ENCODE results near the gene CCDC136.
A peak's percentile ranks its signal among the peaks of the same experiment; 100 is the strongest.

Gene CCDC136

DNA sequence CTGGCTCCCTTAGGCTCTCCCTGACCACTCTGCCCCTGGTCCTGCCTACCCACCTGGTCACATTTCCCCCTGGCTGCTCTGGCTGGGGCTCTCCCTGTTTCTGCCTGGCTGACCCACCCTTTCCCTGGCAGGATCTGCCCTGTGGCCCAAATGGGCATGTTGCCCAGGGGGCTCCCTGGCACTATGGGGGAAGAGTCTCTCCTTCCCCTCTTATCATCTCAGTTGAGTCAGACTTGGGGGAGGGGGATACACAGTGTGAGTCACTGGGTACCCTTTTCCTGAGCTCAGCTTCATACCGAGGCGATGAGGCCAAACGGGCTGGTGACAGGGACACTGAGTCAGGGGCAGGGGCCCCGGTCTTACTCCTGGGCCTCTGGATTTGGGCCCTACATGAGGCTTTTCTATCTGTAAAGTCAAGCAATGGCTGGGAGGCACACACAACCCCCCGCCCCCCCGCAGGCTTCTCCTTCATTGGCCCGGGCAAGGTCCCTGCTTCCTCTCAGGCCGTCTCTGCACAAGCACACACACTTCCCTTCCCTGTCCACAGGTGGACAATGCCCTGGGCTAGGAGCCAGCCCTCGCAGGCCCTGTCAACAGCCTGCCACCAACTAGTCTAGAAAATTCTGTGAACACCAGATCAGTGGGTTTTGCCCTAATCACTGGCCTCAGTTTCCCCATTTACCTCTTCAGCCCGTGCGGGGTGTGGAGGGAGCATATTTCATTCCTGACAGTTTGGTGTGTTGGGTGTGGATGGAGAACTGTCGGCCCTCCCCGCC, 37.8 kb downstream of the CCDC136 start:
- Histone ChIP-seq H3K36me3 (ENCODE audit: control insufficient read depth, insufficient read depth, low read length) (no peaks in the 10 kb centered on the region), H3K27me3 (ENCODE audit: control insufficient read depth, insufficient read depth, low read length) (peaks cover 15% of the 10 kb centered on the region), H3K4me3 (ENCODE audit: low read depth, low read length) (peak overlapping the region; percentile 35), H3K4me1 (ENCODE audit: control insufficient read depth, insufficient read depth, low read length) (peaks cover 5% of the 10 kb centered on the region), H3K9me3 (ENCODE audit: control insufficient read depth, insufficient read depth, low read length) (no peaks in the 10 kb centered on the region), H3K9ac (ENCODE audit: low read depth, low read length) (no peak overlapping the region)

DNA sequence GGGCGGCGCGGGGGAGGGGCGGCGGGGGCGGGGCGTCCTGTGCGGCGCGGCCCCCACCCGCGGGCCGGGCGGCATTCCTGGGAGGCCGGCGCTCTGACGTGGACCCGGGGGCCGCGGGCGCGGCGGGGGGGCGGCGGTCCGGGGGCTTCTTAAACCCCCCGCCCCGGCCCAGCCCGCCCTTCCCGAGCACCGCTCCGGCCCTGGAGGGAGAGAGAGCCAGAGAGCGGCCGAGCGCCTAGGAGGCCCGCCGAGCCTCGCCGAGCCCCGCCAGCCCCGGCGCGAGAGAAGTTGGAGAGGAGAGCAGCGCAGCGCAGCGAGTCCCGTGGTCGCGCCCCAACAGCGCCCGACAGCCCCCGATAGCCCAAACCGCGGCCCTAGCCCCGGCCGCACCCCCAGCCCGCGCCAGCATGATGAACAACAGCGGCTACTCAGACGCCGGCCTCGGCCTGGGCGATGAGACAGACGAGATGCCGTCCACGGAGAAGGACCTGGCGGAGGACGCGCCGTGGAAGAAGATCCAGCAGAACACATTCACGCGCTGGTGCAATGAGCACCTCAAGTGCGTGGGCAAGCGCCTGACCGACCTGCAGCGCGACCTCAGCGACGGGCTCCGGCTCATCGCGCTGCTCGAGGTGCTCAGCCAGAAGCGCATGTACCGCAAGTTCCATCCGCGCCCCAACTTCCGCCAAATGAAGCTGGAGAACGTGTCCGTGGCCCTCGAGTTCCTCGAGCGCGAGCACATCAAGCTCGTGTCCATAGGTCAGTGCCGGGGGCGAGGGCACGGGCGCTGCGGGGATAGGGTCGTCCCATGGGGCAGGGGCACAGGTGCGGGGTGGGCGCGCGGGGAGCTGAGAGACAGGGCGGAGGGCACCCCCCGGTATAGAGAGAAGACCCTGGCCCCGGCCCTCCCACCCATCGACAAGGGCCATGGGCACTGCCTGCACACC, 38.7 kb downstream of the CCDC136 start, which contains the start of gene FLNC:
Gene FLNC, plus strand, starts transcription at position 176 of the 947 bp plus-strand sequence. Its CDS starts 232 bp downstream, at position 408.
- H3K27me3 ChIP-seq (ENCODE audit: control insufficient read depth, insufficient read depth, low read length), result peaks cover 15% of the 10 kb centered on the region
- peak within 1 kb of the TSS; percentile 65 for H3K9ac ChIP-seq (ENCODE audit: low read depth, low read length)
- no peaks in the 10 kb centered on the region for H3K9me3 ChIP-seq (ENCODE audit: control insufficient read depth, insufficient read depth, low read length)
- H3K4me1 ChIP-seq (ENCODE audit: control insufficient read depth, insufficient read depth, low read length), result peaks cover 5% of the 10 kb centered on the region
- no peaks in the 10 kb centered on the region for H3K36me3 ChIP-seq (ENCODE audit: control insufficient read depth, insufficient read depth, low read length)
- H3K4me3 ChIP-seq (ENCODE audit: low read depth, low read length), result peak within 1 kb of the TSS; percentile 63

DNA sequence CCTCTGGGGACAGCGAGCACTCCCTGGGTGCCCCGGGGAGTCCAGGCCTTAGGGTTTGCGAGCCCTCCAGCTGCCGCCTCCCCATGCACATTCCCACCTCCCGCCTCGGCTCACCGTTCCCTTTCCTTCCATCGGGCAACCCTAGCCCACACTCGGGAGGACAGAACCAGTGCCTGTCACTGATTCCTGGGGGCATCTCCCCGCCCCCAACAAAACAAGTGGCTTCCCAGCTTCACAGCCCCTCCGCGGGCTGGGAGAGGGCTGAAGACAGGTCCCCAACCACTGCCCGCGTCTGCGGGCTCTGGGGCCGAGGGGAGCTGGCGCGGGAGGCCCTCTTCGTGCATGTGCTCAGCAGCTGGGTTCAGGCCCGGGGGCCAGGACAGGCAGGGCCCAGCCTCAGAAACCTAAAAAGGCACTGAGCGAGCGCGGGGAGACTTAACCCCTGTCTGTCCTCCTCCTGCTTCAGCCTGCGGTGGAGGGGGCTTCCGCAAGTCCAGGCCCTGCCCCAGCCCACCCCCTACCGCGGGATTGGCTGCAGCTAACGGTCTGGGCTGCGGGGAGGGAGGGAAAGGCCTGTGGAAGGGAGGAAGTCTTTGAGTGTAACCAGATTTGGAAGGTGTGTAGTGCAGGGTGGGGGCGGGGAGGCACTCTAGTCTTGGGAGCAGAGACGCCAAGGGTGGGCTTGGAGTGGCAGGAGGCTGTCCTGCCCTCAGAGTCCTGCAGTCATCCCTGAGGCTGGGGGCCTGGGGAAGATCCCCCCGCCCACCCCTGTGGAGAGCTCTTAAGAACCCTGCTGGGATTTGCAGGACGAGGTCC, 39.6 kb downstream of the CCDC136 start:
- Histone ChIP-seq H3K27me3 (ENCODE audit: control insufficient read depth, insufficient read depth, low read length) (peaks cover 15% of the 10 kb centered on the region), H3K4me3 (ENCODE audit: low read depth, low read length) (peak overlapping the region; percentile 63), H3K9me3 (ENCODE audit: control insufficient read depth, insufficient read depth, low read length) (no peaks in the 10 kb centered on the region), H3K36me3 (ENCODE audit: control insufficient read depth, insufficient read depth, low read length) (peaks cover 4% of the 10 kb centered on the region), H3K9ac (ENCODE audit: low read depth, low read length) (peak overlapping the region; percentile 65), H3K4me1 (ENCODE audit: control insufficient read depth, insufficient read depth, low read length) (peaks cover 5% of the 10 kb centered on the region)

DNA sequence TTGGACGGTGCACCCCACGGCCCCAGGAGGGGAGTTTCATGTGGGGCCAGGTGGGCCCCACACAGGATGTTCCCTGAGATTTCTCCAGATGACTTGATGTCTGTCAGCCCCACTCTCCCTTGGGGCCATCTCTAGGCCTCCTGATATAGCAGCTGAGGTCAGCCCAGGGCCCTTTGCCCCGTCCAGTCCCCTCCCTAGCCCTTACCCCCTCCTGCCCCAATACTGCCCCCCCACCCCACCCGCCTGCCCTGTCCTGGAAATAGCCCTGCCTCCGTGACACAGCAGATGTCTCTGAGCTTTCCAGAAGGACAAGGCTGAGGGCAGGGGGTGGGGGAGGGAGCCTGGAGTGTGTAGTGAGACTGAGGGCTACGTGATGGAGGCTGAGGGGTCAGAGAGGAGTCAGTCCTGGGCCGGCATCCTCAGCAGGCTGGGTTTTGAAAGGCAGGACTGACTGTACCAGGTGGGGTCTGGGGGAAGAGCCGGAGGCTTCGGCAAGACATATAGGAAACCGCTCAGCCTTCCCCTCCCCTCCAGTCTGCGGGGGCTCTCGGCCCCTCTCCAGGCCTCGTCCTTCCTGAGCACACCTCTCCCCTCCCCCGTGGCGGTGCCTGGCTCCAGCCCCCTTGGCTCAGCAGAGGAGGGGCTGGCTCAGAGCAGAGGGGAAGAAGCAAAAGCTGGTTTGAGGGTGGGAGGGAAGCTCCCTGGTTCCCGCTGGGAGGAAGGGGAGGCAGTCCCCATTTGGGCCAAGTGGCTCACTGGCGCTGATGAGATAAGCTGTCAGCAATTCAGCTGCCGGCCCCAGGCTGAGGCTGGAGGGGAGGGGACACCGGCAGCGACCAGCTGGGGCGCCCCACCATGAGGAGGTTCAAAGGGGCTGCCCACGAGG, 40.5 kb downstream of the CCDC136 start:
- H3K4me3 ChIP-seq (ENCODE audit: low read depth, low read length), result peak overlapping the region; percentile 63
- no peak overlapping the region for H3K9ac ChIP-seq (ENCODE audit: low read depth, low read length)
- H3K4me1 ChIP-seq (ENCODE audit: control insufficient read depth, insufficient read depth, low read length), result peaks cover 5% of the 10 kb centered on the region
- H3K9me3 ChIP-seq (ENCODE audit: control insufficient read depth, insufficient read depth, low read length), result no peaks in the 10 kb centered on the region
- peaks cover 15% of the 10 kb centered on the region for H3K27me3 ChIP-seq (ENCODE audit: control insufficient read depth, insufficient read depth, low read length)
- peaks cover 5% of the 10 kb centered on the region for H3K36me3 ChIP-seq (ENCODE audit: control insufficient read depth, insufficient read depth, low read length)

DNA sequence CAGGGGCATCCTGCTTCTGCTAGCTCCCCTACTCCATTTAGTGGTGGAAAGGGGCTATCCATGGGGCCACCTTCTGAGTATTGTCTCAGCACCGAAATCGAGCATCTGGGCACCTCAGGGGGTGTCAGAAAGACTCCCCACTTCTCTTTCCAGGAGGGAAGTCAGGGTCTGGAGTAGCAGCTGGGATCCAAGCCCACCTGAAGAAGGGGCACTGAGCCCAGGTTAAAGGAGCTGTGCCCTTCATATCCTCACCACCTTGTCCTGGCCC, 41.0 kb downstream of the CCDC136 start:
- H3K4me3 ChIP-seq (ENCODE audit: low read depth, low read length), result peak overlapping the region; percentile 63

DNA sequence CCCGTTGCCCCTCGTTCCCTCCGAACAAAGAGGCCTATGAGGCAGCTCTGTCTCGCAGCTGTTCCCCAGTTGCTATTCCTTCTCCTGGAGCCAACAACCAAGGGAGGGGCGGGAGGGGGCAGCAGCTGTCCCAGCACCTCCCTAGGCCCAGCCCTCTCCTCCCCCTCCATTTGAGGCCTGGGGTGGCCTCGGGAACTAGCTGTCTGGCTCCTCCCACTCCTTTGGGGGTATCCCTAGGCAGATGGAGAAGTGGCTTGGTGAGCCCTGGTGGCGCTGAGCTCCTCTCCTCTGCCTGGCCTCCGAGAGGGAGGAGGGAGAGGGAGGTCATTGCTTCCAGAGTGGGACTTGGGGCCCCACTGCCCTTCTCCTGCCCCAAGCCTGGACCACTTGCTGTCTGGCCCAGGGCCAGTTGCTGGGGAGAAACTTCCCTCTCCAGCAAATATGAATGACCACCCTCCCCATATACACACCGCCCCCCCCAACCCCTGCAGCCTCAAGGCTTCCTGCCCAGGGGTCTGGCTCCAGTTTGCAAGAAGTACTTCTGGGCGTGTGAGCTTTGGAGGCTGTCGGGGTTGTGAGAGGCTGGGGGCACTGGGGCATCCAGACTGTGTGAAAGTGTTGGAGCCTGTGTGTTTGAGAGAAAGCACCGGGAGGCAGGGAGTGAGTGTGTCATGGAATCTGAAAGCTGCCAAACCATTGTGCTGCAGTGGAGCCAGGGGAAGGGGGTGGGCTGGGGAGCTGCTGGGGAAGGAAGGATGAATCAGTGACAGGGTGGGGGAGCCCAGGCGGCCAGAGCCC, 41.6 kb downstream of the CCDC136 start:
- Histone ChIP-seq H3K4me1 (ENCODE audit: control insufficient read depth, insufficient read depth, low read length) (peaks cover 4% of the 10 kb centered on the region), H3K27me3 (ENCODE audit: control insufficient read depth, insufficient read depth, low read length) (peaks cover 15% of the 10 kb centered on the region), H3K9me3 (ENCODE audit: control insufficient read depth, insufficient read depth, low read length) (no peaks in the 10 kb centered on the region), H3K9ac (ENCODE audit: low read depth, low read length) (no peak overlapping the region), H3K4me3 (ENCODE audit: low read depth, low read length) (peak overlapping the region; percentile 63), H3K36me3 (ENCODE audit: control insufficient read depth, insufficient read depth, low read length) (peaks cover 11% of the 10 kb centered on the region)

More for the DNA sequence above, 41.0 kb downstream of the CCDC136 start:
- peaks cover 15% of the 10 kb centered on the region for H3K27me3 ChIP-seq (ENCODE audit: control insufficient read depth, insufficient read depth, low read length)
- no peaks in the 10 kb centered on the region for H3K9me3 ChIP-seq (ENCODE audit: control insufficient read depth, insufficient read depth, low read length)
- H3K9ac ChIP-seq (ENCODE audit: low read depth, low read length), result no peak overlapping the region
- H3K4me1 ChIP-seq (ENCODE audit: control insufficient read depth, insufficient read depth, low read length), result peaks cover 5% of the 10 kb centered on the region
- peaks cover 9% of the 10 kb centered on the region for H3K36me3 ChIP-seq (ENCODE audit: control insufficient read depth, insufficient read depth, low read length)

DNA sequence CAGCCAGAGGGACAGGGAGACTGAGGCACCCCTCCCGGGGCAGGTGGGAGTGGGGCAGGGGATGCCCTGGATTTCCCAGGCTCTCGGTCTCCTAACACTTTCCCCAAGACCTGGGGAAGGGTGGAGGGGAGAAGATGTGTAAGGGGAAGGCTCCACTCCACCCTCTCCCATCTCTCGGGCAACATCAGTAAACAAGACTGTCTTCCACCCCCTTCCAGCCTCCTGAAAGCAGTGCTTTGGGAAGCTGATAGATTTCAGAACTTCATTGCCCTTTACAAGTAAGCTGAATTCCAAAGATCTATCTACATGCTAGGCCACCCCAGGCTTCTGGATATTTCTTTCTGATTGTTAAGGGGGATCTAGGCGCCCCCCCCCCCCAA, 42.2 kb downstream of the CCDC136 start:
- no peaks in the 10 kb centered on the region for H3K9me3 ChIP-seq (ENCODE audit: control insufficient read depth, insufficient read depth, low read length)
- peaks cover 3% of the 10 kb centered on the region for H3K4me1 ChIP-seq (ENCODE audit: control insufficient read depth, insufficient read depth, low read length)
- no peak overlapping the region for H3K9ac ChIP-seq (ENCODE audit: low read depth, low read length)
- peaks cover 17% of the 10 kb centered on the region for H3K36me3 ChIP-seq (ENCODE audit: control insufficient read depth, insufficient read depth, low read length)
- no peak overlapping the region for H3K4me3 ChIP-seq (ENCODE audit: low read depth, low read length)
- peaks cover 15% of the 10 kb centered on the region for H3K27me3 ChIP-seq (ENCODE audit: control insufficient read depth, insufficient read depth, low read length)

DNA sequence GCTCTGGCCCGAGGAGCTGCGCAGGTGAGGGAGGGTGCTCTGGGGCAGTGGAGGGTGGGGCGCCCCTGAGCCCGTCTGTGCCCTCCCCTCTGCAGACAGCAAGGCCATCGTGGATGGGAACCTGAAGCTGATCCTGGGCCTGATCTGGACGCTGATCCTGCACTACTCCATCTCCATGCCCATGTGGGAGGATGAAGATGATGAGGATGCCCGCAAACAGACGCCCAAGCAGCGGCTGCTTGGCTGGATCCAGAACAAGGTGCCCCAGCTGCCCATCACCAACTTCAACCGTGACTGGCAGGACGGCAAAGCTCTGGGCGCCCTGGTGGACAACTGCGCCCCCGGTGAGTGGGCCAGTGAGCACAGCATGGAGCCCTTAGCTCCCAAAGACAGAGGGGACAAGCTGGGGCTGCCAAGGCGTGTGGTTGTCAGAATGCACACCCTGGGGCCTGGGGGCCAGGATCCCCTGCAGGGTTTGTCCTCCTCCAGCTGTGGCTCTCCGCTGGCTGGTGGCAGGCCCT, 43.5 kb downstream of the CCDC136 start:
- no peaks in the 10 kb centered on the region for H3K4me1 ChIP-seq (ENCODE audit: control insufficient read depth, insufficient read depth, low read length)
- H3K27me3 ChIP-seq (ENCODE audit: control insufficient read depth, insufficient read depth, low read length), result peaks cover 7% of the 10 kb centered on the region
- H3K36me3 ChIP-seq (ENCODE audit: control insufficient read depth, insufficient read depth, low read length), result peaks cover 22% of the 10 kb centered on the region
- H3K4me3 ChIP-seq (ENCODE audit: low read depth, low read length), result no peak overlapping the region
- H3K9ac ChIP-seq (ENCODE audit: low read depth, low read length), result no peak overlapping the region
- no peaks in the 10 kb centered on the region for H3K9me3 ChIP-seq (ENCODE audit: control insufficient read depth, insufficient read depth, low read length)

DNA sequence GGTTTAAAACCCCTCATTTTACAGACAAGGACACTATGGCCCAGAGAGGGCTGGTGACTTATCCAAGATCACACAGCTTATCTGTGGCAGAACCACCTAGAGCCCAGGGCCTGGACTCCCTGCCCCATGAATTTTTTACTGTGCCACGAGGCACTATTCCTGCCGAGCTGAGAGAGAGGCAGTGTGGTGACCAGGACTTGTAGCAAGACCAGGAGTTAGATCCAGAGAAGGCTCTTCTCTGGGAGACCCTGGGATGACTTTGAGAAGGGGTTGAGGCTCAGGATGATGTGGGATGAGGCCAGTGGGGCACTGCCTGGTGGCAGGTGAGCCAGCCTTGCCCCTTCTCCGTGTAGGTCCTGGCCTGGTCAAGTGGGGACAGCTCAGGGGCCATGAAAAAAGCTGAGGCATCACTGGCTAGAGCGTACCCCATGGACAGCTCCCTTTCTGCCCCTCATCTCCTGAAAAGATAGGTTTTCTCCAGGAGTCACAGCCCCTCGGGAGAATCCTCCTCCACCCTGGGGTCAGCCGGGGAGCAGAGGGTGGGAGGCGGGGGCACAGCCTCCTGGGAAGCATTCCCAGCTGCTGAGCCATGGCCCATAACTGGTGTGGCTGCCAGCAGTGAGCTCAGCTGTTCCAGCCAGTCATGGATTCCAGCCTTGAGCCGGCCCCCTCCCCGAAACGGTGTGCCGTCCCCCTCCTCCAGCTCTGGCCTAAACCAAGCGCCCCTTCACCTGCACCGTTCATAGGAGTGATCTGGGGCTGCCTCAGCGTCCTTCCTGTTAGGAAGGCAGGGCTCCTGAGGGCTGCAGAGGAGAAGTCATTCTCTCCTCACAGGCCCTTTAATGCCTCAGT, 44.2 kb downstream of the CCDC136 start:
- H3K36me3 ChIP-seq (ENCODE audit: control insufficient read depth, insufficient read depth, low read length), result peaks cover 22% of the 10 kb centered on the region
- no peaks in the 10 kb centered on the region for H3K4me1 ChIP-seq (ENCODE audit: control insufficient read depth, insufficient read depth, low read length)
- H3K9ac ChIP-seq (ENCODE audit: low read depth, low read length), result no peak overlapping the region
- no peak overlapping the region for H3K4me3 ChIP-seq (ENCODE audit: low read depth, low read length)
- no peaks in the 10 kb centered on the region for H3K9me3 ChIP-seq (ENCODE audit: control insufficient read depth, insufficient read depth, low read length)
- peaks cover 3% of the 10 kb centered on the region for H3K27me3 ChIP-seq (ENCODE audit: control insufficient read depth, insufficient read depth, low read length)

All from iPS-15b (cell line).